HEK293T (cell line): ENCODE data around the gene CTAGE1.

Source experiments
- ARNT ChIP-seq: fragments of 450-650 bp; IDR thresholded peaks from 2 replicates; pipeline ENCODE4 v1.6.1; 2017; ENCODE audit warnings: mild to moderate bottlenecking
- BHLHE40 ChIP-seq: fragments of 450-650 bp; IDR thresholded peaks from 2 replicates; pipeline ENCODE4 v1.6.1; 2016; ENCODE audit warnings: mild to moderate bottlenecking, moderate library complexity, borderline replicate concordance
- FOXK2 ChIP-seq: fragments of 450-650 bp; IDR thresholded peaks from 2 replicates; pipeline ENCODE4 v1.6.1; 2016; ENCODE audit warnings: mild to moderate bottlenecking
- FOXM1 ChIP-seq: fragments of 450-650 bp; IDR thresholded peaks from 2 replicates; pipeline ENCODE4 v1.6.1; 2017; ENCODE audit warnings: mild to moderate bottlenecking, borderline replicate concordance
- HDGF ChIP-seq: fragments of 450-650 bp; IDR thresholded peaks from 2 replicates; pipeline ENCODE4 v1.6.1; 2017; ENCODE audit warnings: antibody characterized with exemption, borderline replicate concordance
- L3MBTL2 ChIP-seq: fragments of 450-650 bp; conservative IDR thresholded peaks from 2 replicates; pipeline ENCODE4 v1.6.1; 2016; ENCODE audit warnings: mild to moderate bottlenecking
- NFRKB ChIP-seq: fragments of 450-650 bp; IDR thresholded peaks from 2 replicates; pipeline ENCODE4 v1.6.1; 2016; ENCODE audit warnings: mild to moderate bottlenecking, moderate library complexity
- PKNOX1 ChIP-seq: fragments of 450-650 bp; IDR thresholded peaks from 2 replicates; pipeline ENCODE4 v1.6.1; 2016
- SP1 ChIP-seq: fragments of 450-650 bp; IDR thresholded peaks from 2 replicates; pipeline ENCODE4 v1.6.1; 2017
- SUZ12 ChIP-seq: fragments of 450-650 bp; IDR thresholded peaks from 2 replicates; pipeline ENCODE4 v1.6.1; 2016; ENCODE audit warnings: mild to moderate bottlenecking
- TARDBP ChIP-seq: fragments of 450-650 bp; IDR thresholded peaks from 2 replicates; pipeline ENCODE4 v1.6.1; 2016
- ZNF384 ChIP-seq: fragments of 450-650 bp; IDR thresholded peaks from 2 replicates; pipeline ENCODE4 v1.6.1; 2016

GRCh38 chr18:22370414-22370813 lies 47.3 kb downstream of the CTAGE1 start:
- TF ChIP-seq SP1 (no peak), FOXM1 (no peak), SUZ12 (no peak), PKNOX1 (no peak), BHLHE40 (no peak), ARNT (no peak), HDGF (no peak), L3MBTL2 (no peak), NFRKB (no peak), ZNF384 (no peak), TARDBP (no peak), FOXK2 (no peak)
